Body of pancreas (tissue), 4 donors: ENCODE measurements around the gene CAST. TPM values are rescaled to one million over a fixed set of nuclear protein-coding genes. Genes with fewer than 3 reads are reported as not detected.

Experiments
- ATAC-seq: fragments of 150-250 bp; one replicate; pipeline ENCODE4 v1.9.1; 2016
- DNase-seq, 4 donors: peaks; one replicate each; pipeline ENCODE4 v3.0.0-alpha.2; 2019
- H3K27ac ChIP-seq, 4 donors: fragments of 200-600 bp; sonication (generic); 1 replicate in 3 of 4; 2 replicates in 1 of 4; pipeline versions ENCODE4 v1.5.1 to v1.6.1; 2016 to 2019; ENCODE audit warnings: mild to moderate bottlenecking in 1 of 4, mixed read lengths in 1 of 4, moderate library complexity in 1 of 4
- H3K27me3 ChIP-seq, 2 donors: fragments of 200-600 bp; sonication (generic); one replicate each; pipeline ENCODE4 v1.6.0; 2016; ENCODE audit warnings: mild to moderate bottlenecking in 1 of 2
- H3K36me3 ChIP-seq, 2 donors: fragments of 200-600 bp; sonication (generic); replicated peaks in 1 of 2; 2 replicates each; pipeline ENCODE4 v1.5.1; 2016; ENCODE audit warnings: low read depth in 2 of 2; ENCODE audit not compliant: insufficient read depth in 1 of 2
- H3K4me1 ChIP-seq: fragments of 200-600 bp; sonication (generic); one replicate; pipeline ENCODE4 v1.6.0; 2016
- H3K4me3 ChIP-seq, 2 donors: fragments of 200-600 bp; sonication (generic); 1 replicate in 1 of 2; 2 replicates in 1 of 2; pipeline ENCODE4 v1.5.1; 2016 to 2019
- H3K9me3 ChIP-seq, 3 donors: fragments of 200-600 bp; sonication (generic); 1 replicate in 2 of 3; 2 replicates in 1 of 3; pipeline ENCODE4 v1.5.1; 2016
- CTCF ChIP-seq, 7 experiments: fragments of 450-650 bp in 4 of 7; fragments of 200-600 bp in 3 of 7; sonication (generic) in 3 of 7; IDR thresholded peaks; one replicate each; pipeline ENCODE4 v1.5.1; 2016 to 2019; ENCODE audit warnings: antibody characterized with exemption in 7 of 7
- POLR2A ChIP-seq, 3 donors: fragments of 450-650 bp; IDR thresholded peaks; one replicate each; pipeline ENCODE4 v1.6.1; 2016; ENCODE audit warnings: antibody characterized with exemption in 3 of 3, mild to moderate bottlenecking in 2 of 3
- WGBS, 2 donors: methylation state at CpG; one replicate each; pipeline ENCODE4 v1.1.5; 2017; 5-methylcytosine and 5-hydroxymethylcytosine counted together
- intact Hi-C: fragments of 100-400 bp; cut with DNase I; formaldehyde crosslinking; loops from one replicate; pipeline ENCODE4 v1.15.1; 2023
- total RNA-seq, 2 donors: library from RNA; depleted of rRNA; stranded (reverse); fragments of >200 nt; gene quantifications; one replicate each; pipeline ENCODE4 v1.1.0, GENCODE V29; 2016

The CAST gene
- total RNA-seq, 2 donors from 2014 or later = 130 to 157 TPM

GRCh38 chr5:96659170-96659569 lies 3.0 kb upstream of the CAST start:
- WGBS, 2 donors = 84 to 87% methylated on average over 4 of the region's 4 CpGs
- Histone ChIP-seq H3K4me1 (peaks cover 16% of the 10 kb centered on the region), H3K27ac (no peak overlapping the region), H3K9me3 (no peaks in the 10 kb centered on the region), H3K27me3 (no peaks in the 10 kb centered on the region), H3K36me3 (no peaks in the 10 kb centered on the region), H3K4me3 (no peak overlapping the region)
- DNase-seq (no peak), ATAC-seq (no peak)
- intact Hi-C loops = no loop called here
- TF ChIP-seq CTCF (IDR thresholded peaks at IDR 0.05) = no peak
- no peak for TF ChIP-seq POLR2A (IDR thresholded peaks at IDR 0.05)

GRCh38 chr5:96660971-96661854 lies 963 bp upstream of the CAST start:
- peak overlapping the region; percentile 89 to 98 (median 97) for H3K27ac ChIP-seq
- DNase-seq (peak; percentile 15 to 28 (median 18)), ATAC-seq (no peak)
- intact Hi-C loops = no loop called here
- peaks cover 28% of the 10 kb centered on the region for H3K4me1 ChIP-seq
- H3K36me3 ChIP-seq = no peaks in the 10 kb centered on the region
- TF ChIP-seq CTCF (IDR thresholded peaks at IDR 0.05) (no peak), POLR2A (IDR thresholded peaks at IDR 0.05) (no peak)
- peak overlapping the region; percentile 89 to 92 for H3K4me3 ChIP-seq
- 7 to 14% methylated on average over 23 of the region's 23 CpGs for WGBS, 2 donors
- H3K27me3 ChIP-seq = no peaks in the 10 kb centered on the region
- no peaks in the 10 kb centered on the region for H3K9me3 ChIP-seq

- peak overlapping the region; percentile 89 to 98 (median 97) for H3K27ac ChIP-seq
- H3K9me3 ChIP-seq = no peaks in the 10 kb centered on the region
- peak; percentile 54 to 78 (median 78) for TF ChIP-seq POLR2A (IDR thresholded peaks at IDR 0.05)
- TF ChIP-seq CTCF (IDR thresholded peaks at IDR 0.05) = no peak
- H3K4me3 ChIP-seq = peak overlapping the region; percentile 89 to 92
- peaks cover 28% of the 10 kb centered on the region for H3K4me1 ChIP-seq
- ATAC-seq = peak; percentile 90
- H3K36me3 ChIP-seq = no peaks in the 10 kb centered on the region
- intact Hi-C loops = no loop called here
- H3K27me3 ChIP-seq = no peaks in the 10 kb centered on the region
- WGBS, 2 donors = 0 to 3% methylated on average over 19 to 60 of the region's 60 CpGs
- DNase-seq = peak; percentile 92 to 94 (median 93)
Observed at GRCh38 chr5:96662725-96663518, 746 bp downstream of the CAST start.

- H3K9me3 ChIP-seq = no peaks in the 10 kb centered on the region
- TF ChIP-seq POLR2A (IDR thresholded peaks at IDR 0.05) (no peak), CTCF (IDR thresholded peaks at IDR 0.05) (no peak)
- DNase-seq = no peak
- no peaks in the 10 kb centered on the region for H3K36me3 ChIP-seq
- no peak for ATAC-seq
- H3K27me3 ChIP-seq = no peaks in the 10 kb centered on the region
- 45 to 54% methylated on average over 6 of the region's 6 CpGs for WGBS, 2 donors
- peak overlapping the region in 3 of 4 donors; percentile 97 to 98 (median 97) for H3K27ac ChIP-seq
- intact Hi-C loops = no loop called here
- H3K4me1 ChIP-seq = peaks cover 28% of the 10 kb centered on the region
- H3K4me3 ChIP-seq = no peak overlapping the region
Observed at GRCh38 chr5:96663608-96664007, 1.4 kb downstream of the CAST start.
